H1 (cell line): ENCODE results near the gene NPAS4. TPM values are rescaled to one million over a fixed set of nuclear protein-coding genes. Genes with fewer than 3 reads are reported as not detected.
"Not testable (repeated sequence)": the region's sequence is repeated elsewhere in the genome, so short reads cannot be mapped to it uniquely, and the experiment has no call there.

ENCODE experiments used
- CTCF ChIA-PET: fragments of 300-600 bp; sonication (Branson Sonifier 250); formaldehyde crosslinking; loops from one replicate; lab custom pipeline; 2021; ENCODE audit not compliant: partially characterized antibody; lab: Charles Lee
- POLR2A ChIA-PET: fragments of 300-600 bp; sonication (Branson Sonifier 250); formaldehyde crosslinking; loops from one replicate; lab custom pipeline; 2021; ENCODE audit warnings: inconsistent platforms; ENCODE audit not compliant: partially characterized antibody; lab: Charles Lee
- DNase-seq, 2 experiments: peaks; one replicate each; pipeline versions ENCODE4 v3.0.0 to v3.0.0-alpha.2; 2010 to 2022; ENCODE audit warnings: low spot score in 2 of 2, low read depth in 1 of 2, mixed read lengths in 1 of 2
- FAIRE-seq: peaks from 2 replicates; lab custom pipeline; 2011; peaks lifted over from hg19 to GRCh38; lab: Jason Lieb, UNC
- H2AFZ ChIP-seq: 2 replicates; pipeline ENCODE4 v1.8.1; 2012; ENCODE audit warnings: low read length, inconsistent platforms
- H2AK5ac ChIP-seq: 2 replicates; pipeline ENCODE4 v1.6.1; 2013; ENCODE audit warnings: low read depth, low read length
- H2BK120ac ChIP-seq: replicated peaks from 2 replicates; pipeline ENCODE3; 2013; ENCODE audit warnings: low read depth, low read length, inconsistent platforms
- H2BK12ac ChIP-seq: 2 replicates; pipeline ENCODE4 v1.6.1; 2013; ENCODE audit warnings: low read depth, low read length
- H2BK15ac ChIP-seq: 2 replicates; pipeline ENCODE4 v1.6.1; 2013; ENCODE audit warnings: low read length
- H2BK20ac ChIP-seq: 2 replicates; pipeline ENCODE4 v1.6.1; 2013; ENCODE audit warnings: low read length
- H2BK5ac ChIP-seq: 2 replicates; pipeline ENCODE4 v1.6.1; 2013; ENCODE audit warnings: low read depth, low read length
- H3K14ac ChIP-seq: 2 replicates; pipeline ENCODE4 v1.6.1; 2013; ENCODE audit warnings: inconsistent platforms; ENCODE audit not compliant: insufficient read length
- H3K18ac ChIP-seq: 2 replicates; pipeline ENCODE4 v1.6.1; 2013; ENCODE audit warnings: low read length; ENCODE audit errors: extremely low read depth
- H3K23ac ChIP-seq: 2 replicates; pipeline ENCODE4 v1.6.1; 2013; ENCODE audit warnings: inconsistent platforms; ENCODE audit not compliant: insufficient read length
- H3K23me2 ChIP-seq: 2 replicates; pipeline ENCODE4 v1.6.1; 2013; ENCODE audit warnings: low read depth, low read length
- H3K27ac ChIP-seq: 2 replicates; pipeline ENCODE4 v1.6.1; 2011; ENCODE audit warnings: low read depth, low read length, inconsistent platforms
- H3K27me3 ChIP-seq, 4 experiments: replicated peaks in 1 of 4; 1 replicate in 1 of 4; 2 replicates in 3 of 4; pipeline versions ENCODE4 v1.6.1 to v1.8.1; 2011 to 2013; ENCODE audit warnings: low read length in 3 of 4, mild to moderate bottlenecking in 3 of 4, inconsistent platforms in 2 of 4, mixed read lengths in 2 of 4, moderate library complexity in 1 of 4; ENCODE audit not compliant: control insufficient read depth in 3 of 4, insufficient read depth in 3 of 4; ENCODE audit errors: extremely low read depth in 1 of 4
- H3K36me3 ChIP-seq, 4 experiments: 2 replicates each; pipeline versions ENCODE4 v1.6.1 to v1.8.1; 2011 to 2013; ENCODE audit warnings: mild to moderate bottlenecking in 4 of 4, low read length in 3 of 4, moderate library complexity in 2 of 4, control low read depth in 1 of 4, inconsistent platforms in 1 of 4; ENCODE audit not compliant: insufficient read depth in 4 of 4, control insufficient read depth in 2 of 4
- H3K4ac ChIP-seq: replicated peaks from 2 replicates; pipeline ENCODE3; 2013; ENCODE audit warnings: low read length, low read depth, mixed read lengths, inconsistent platforms; ENCODE audit not compliant: insufficient read length
- H3K4me1 ChIP-seq, 4 experiments: replicated peaks in 1 of 4; 1 replicate in 1 of 4; 2 replicates in 3 of 4; pipeline versions ENCODE4 v1.6.1 to v1.8.1; 2011 to 2013; ENCODE audit warnings: low read length in 3 of 4, inconsistent platforms in 2 of 4, mixed read lengths in 1 of 4; ENCODE audit not compliant: insufficient read depth in 4 of 4, control insufficient read depth in 3 of 4
- H3K4me2 ChIP-seq, 2 experiments: 2 replicates each; pipeline versions ENCODE4 v1.6.1 to v1.8.1; 2011 to 2013; ENCODE audit warnings: low read depth in 2 of 2, low read length in 2 of 2, control low read depth in 1 of 2, inconsistent platforms in 1 of 2, mild to moderate bottlenecking in 1 of 2; ENCODE audit not compliant: insufficient read depth in 1 of 2
- H3K4me3 ChIP-seq, 4 experiments: fragments of 200-600, 300-600 bp in 1 of 4; sonication (generic), shearing (Covaris generic), sonication (Bioruptor Twin) in 1 of 4; 2 replicates each; pipeline versions ENCODE4 v1.5.1 to v1.8.1; 2011 to 2016; ENCODE audit warnings: low read length in 4 of 4, low read depth in 3 of 4, control low read depth in 2 of 4, inconsistent platforms in 2 of 4, mild to moderate bottlenecking in 2 of 4, mixed read lengths in 1 of 4, moderate library complexity in 1 of 4; ENCODE audit not compliant: insufficient read depth in 2 of 4; ENCODE audit errors: extremely low read depth in 1 of 4
- H3K56ac ChIP-seq: replicated peaks from 2 replicates; pipeline ENCODE3; 2013; ENCODE audit warnings: low read depth, mild to moderate bottlenecking, mixed read lengths, low read length, inconsistent platforms; ENCODE audit not compliant: insufficient read length
- H3K79me1 ChIP-seq: 2 replicates; pipeline ENCODE4 v1.6.1; 2013; ENCODE audit warnings: low read depth, low read length, control low read depth
- H3K79me2 ChIP-seq, 2 experiments: 2 replicates each; pipeline versions ENCODE4 v1.6.1 to v1.8.1; 2012 to 2013; ENCODE audit warnings: low read length in 2 of 2, mild to moderate bottlenecking in 2 of 2, inconsistent platforms in 1 of 2; ENCODE audit not compliant: insufficient read depth in 2 of 2, control insufficient read depth in 1 of 2
- H3K9ac ChIP-seq, 4 experiments: replicated peaks in 1 of 4; 1 replicate in 1 of 4; 2 replicates in 3 of 4; pipeline versions ENCODE4 v1.6.1 to v1.8.1; 2011 to 2013; ENCODE audit warnings: low read depth in 3 of 4, low read length in 3 of 4, control low read depth in 2 of 4, mild to moderate bottlenecking in 2 of 4, moderate library complexity in 2 of 4, inconsistent platforms in 1 of 4; ENCODE audit errors: extremely low read depth in 1 of 4
- H3K9me3 ChIP-seq, 2 experiments: 2 replicates each; pipeline versions ENCODE4 v1.6.1 to v1.8.1; 2012 to 2013; ENCODE audit warnings: mild to moderate bottlenecking in 2 of 2, moderate library complexity in 2 of 2, control low read depth in 1 of 2, inconsistent platforms in 1 of 2, low read depth in 1 of 2, low read length in 1 of 2, mixed read lengths in 1 of 2; ENCODE audit not compliant: insufficient read depth in 2 of 2
- H4K20me1 ChIP-seq, 2 experiments: replicated peaks in 1 of 2; 2 replicates each; pipeline versions ENCODE3 to v1.8.1; 2011 to 2013; ENCODE audit warnings: inconsistent platforms in 2 of 2, low read length in 2 of 2, mild to moderate bottlenecking in 1 of 2; ENCODE audit not compliant: insufficient read depth in 2 of 2, control insufficient read depth in 1 of 2
- H4K5ac ChIP-seq: 2 replicates; pipeline ENCODE4 v1.6.1; 2013; ENCODE audit warnings: low read length, low read depth, mixed read lengths, inconsistent platforms; ENCODE audit not compliant: insufficient read length
- H4K8ac ChIP-seq: 2 replicates; pipeline ENCODE4 v1.8.0; 2013; ENCODE audit warnings: mild to moderate bottlenecking, moderate library complexity, low read length, inconsistent platforms; ENCODE audit not compliant: insufficient read depth; ENCODE audit errors: extremely low read depth
- H4K91ac ChIP-seq: replicated peaks from 2 replicates; pipeline ENCODE3; 2013; ENCODE audit warnings: low read length, mixed read lengths, inconsistent platforms; ENCODE audit not compliant: insufficient read length
- WGBS, 2 experiments: shearing (Covaris generic) in 1 of 2; methylation state at CpG; one replicate each; pipeline versions ENCODE4 v1.1.6 to v1.1.7; 2013 to 2015; ENCODE audit warnings: low lambda C conversion rate in 2 of 2, mixed read lengths in 2 of 2, inconsistent platforms in 1 of 2, low coverage in 1 of 2, missing lambda C conversion rate in 1 of 2; ENCODE audit not compliant: insufficient replicate concordance in 2 of 2, insufficient coverage in 1 of 2, insufficient read length in 1 of 2; ENCODE audit errors: extremely low coverage in 1 of 2, missing lambda C conversion rate in 1 of 2; 5-methylcytosine and 5-hydroxymethylcytosine counted together
- polyA plus RNA-seq, 7 experiments: library from polyadenylated mRNA; depleted of rRNA in 3 of 7; stranded (reverse) in 5 of 7; unstranded in 2 of 7; fragments of >200 nt in 5 of 7; fragments of 200-250 nt in 2 of 7; gene quantifications; 1 replicate in 5 of 7; 2 replicates in 1 of 7; 4 replicates in 1 of 7; pipeline versions ENCODE4 v1.2.1 to v1.2.3, GENCODE V29; 2011 to 2013; ENCODE audit warnings: missing spikeins in 2 of 7, mixed read lengths in 2 of 7
- total RNA-seq: library from RNA; stranded (reverse); fragmentation: NEBNext Ultra II Directional; extraction: Animal tissue kit (Norgen Biotek cat#: 25700); gene quantifications from 2 replicates; pipeline ENCODE4 v1.2.1, GENCODE V29; 2021

NPAS4 gene
- total and polyA plus RNA-seq, 2 of the 8 experiments (the other 6 are each of a cell fraction or from before 2014, with no cell fraction given): 0.73 to 0.99 TPM

GRCh38 chr11:66464116-66464515 lies 43.3 kb downstream of the NPAS4 start:
- DNase-seq, H2BK12ac ChIP-seq, H2BK20ac ChIP-seq, H2BK5ac ChIP-seq, H3K4ac ChIP-seq, FAIRE-seq, H3K36me3 ChIP-seq, H2BK120ac ChIP-seq, H3K9ac ChIP-seq, H4K20me1 ChIP-seq, H4K8ac ChIP-seq, POLR2A ChIA-PET, H3K14ac ChIP-seq, H2AK5ac ChIP-seq, H2AFZ ChIP-seq, H3K27ac ChIP-seq, H3K79me1 ChIP-seq, H3K18ac ChIP-seq, H4K5ac ChIP-seq, H3K56ac ChIP-seq, H3K23ac ChIP-seq, H3K4me3 ChIP-seq, H2BK15ac ChIP-seq, H4K91ac ChIP-seq, H3K9me3 ChIP-seq, H3K79me2 ChIP-seq, H3K4me2 ChIP-seq, H3K27me3 ChIP-seq: not testable (repeated sequence)
- 90% methylated on average over 5 of the region's 5 CpGs; no CpG with 5 or more reads in 1 of the 2 experiments for WGBS, 2 experiments
- Histone ChIP-seq H3K4me1 (peaks cover 3 to 18% (median 12%) of the 10 kb centered on the region in 4 experiments), H3K23me2 (peaks cover 13% of the 10 kb centered on the region)
- CTCF ChIA-PET: interaction anchor here (1.1 kb wide), 1 partner anchor 213 kb away, joined by 4 read pairs; no protein-coding TSS in a partner anchor
